GM23338 (cell line): ENCODE data around the gene S100A3.

Source experiments
- CREB1 ChIP-seq: fragments of 250-450 bp; sonication (Bioruptor Pico); IDR thresholded peaks from 2 replicates; pipeline ENCODE4 v1.5.0; 2020; ENCODE audit warnings: low read depth, mild to moderate bottlenecking, moderate library complexity
- EZH2 ChIP-seq: fragments of 200-600 bp; sonication (generic); IDR thresholded peaks from one replicate; pipeline ENCODE4 v1.8.0; 2017; ENCODE audit warnings: antibody characterized with exemption, mild to moderate bottlenecking, low read depth; ENCODE audit not compliant: unreplicated experiment
- EZH2phosphoT487 ChIP-seq: fragments of 200-600 bp; sonication (generic); IDR thresholded peaks from one replicate; pipeline ENCODE4 v1.8.1; 2018; ENCODE audit warnings: antibody characterized with exemption; ENCODE audit not compliant: unreplicated experiment
- JUNB ChIP-seq: IDR thresholded peaks from one replicate; pipeline ENCODE4 v1.6.1; 2016; ENCODE audit warnings: antibody characterized with exemption; ENCODE audit not compliant: unreplicated experiment
- POLR2AphosphoS5 ChIP-seq: IDR thresholded peaks from 2 replicates; pipeline ENCODE4 v1.6.1; 2016; ENCODE audit warnings: antibody characterized with exemption, low read depth
- TF ChIP-seq, protein P1 (sequence below), 2 experiments: fragments of 200-600 bp in 1 of 2; sonication (generic) in 1 of 2; conservative IDR thresholded peaks; 2 replicates each; pipeline versions ENCODE4 v1.5.1 to v1.6.1; 2016 to 2017; ENCODE audit warnings: antibody characterized with exemption in 2 of 2, low read depth in 2 of 2, mild to moderate bottlenecking in 2 of 2, moderate library complexity in 1 of 2
- TF ChIP-seq, protein P2 (sequence below): IDR thresholded peaks from one replicate; pipeline ENCODE4 v1.6.1; 2018; ENCODE audit warnings: antibody characterized with exemption; ENCODE audit not compliant: unreplicated experiment

DNA sequence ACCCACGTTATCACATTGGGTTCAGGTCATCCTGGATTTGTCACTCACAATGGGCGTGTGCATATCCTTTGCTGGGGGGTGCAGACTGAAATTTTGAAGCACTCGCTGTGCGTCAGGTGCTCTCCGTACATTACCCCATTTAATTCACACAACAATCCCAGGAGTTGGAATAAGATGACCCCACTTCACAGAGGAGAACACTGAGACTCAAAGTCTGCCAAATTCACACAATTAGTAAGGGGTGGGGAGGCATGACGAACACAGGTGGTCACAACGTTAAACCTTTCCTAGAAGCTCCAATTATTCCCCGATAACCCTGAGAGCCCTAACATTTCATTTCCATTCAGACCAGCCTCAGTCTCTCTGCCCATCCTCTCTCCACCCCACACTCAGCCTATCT, 20.4 kb upstream of the S100A3 start:
- TF ChIP-seq, protein P1, sequence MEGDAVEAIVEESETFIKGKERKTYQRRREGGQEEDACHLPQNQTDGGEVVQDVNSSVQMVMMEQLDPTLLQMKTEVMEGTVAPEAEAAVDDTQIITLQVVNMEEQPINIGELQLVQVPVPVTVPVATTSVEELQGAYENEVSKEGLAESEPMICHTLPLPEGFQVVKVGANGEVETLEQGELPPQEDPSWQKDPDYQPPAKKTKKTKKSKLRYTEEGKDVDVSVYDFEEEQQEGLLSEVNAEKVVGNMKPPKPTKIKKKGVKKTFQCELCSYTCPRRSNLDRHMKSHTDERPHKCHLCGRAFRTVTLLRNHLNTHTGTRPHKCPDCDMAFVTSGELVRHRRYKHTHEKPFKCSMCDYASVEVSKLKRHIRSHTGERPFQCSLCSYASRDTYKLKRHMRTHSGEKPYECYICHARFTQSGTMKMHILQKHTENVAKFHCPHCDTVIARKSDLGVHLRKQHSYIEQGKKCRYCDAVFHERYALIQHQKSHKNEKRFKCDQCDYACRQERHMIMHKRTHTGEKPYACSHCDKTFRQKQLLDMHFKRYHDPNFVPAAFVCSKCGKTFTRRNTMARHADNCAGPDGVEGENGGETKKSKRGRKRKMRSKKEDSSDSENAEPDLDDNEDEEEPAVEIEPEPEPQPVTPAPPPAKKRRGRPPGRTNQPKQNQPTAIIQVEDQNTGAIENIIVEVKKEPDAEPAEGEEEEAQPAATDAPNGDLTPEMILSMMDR (conservative IDR thresholded peaks at IDR 0.05; ENCODE audit: low read depth in 2 of 2), result no peak
- TF ChIP-seq POLR2AphosphoS5 (no peak), JUNB (no peak), CREB1 (CRISPR knock-in tag) (no peak), EZH2 (no peak), EZH2phosphoT487 (no peak)
- TF ChIP-seq, protein P2, sequence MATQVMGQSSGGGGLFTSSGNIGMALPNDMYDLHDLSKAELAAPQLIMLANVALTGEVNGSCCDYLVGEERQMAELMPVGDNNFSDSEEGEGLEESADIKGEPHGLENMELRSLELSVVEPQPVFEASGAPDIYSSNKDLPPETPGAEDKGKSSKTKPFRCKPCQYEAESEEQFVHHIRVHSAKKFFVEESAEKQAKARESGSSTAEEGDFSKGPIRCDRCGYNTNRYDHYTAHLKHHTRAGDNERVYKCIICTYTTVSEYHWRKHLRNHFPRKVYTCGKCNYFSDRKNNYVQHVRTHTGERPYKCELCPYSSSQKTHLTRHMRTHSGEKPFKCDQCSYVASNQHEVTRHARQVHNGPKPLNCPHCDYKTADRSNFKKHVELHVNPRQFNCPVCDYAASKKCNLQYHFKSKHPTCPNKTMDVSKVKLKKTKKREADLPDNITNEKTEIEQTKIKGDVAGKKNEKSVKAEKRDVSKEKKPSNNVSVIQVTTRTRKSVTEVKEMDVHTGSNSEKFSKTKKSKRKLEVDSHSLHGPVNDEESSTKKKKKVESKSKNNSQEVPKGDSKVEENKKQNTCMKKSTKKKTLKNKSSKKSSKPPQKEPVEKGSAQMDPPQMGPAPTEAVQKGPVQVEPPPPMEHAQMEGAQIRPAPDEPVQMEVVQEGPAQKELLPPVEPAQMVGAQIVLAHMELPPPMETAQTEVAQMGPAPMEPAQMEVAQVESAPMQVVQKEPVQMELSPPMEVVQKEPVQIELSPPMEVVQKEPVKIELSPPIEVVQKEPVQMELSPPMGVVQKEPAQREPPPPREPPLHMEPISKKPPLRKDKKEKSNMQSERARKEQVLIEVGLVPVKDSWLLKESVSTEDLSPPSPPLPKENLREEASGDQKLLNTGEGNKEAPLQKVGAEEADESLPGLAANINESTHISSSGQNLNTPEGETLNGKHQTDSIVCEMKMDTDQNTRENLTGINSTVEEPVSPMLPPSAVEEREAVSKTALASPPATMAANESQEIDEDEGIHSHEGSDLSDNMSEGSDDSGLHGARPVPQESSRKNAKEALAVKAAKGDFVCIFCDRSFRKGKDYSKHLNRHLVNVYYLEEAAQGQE, result no peak
